CD4-positive, alpha-beta T cell treated with Interleukin-6 at 100 ng/mL for 8 hours (primary cell): ENCODE measurements around the gene ADGRB3.
"Not testable (repeated sequence)": the region's sequence is repeated elsewhere in the genome, so short reads cannot be mapped to it uniquely, and the experiment has no call there.

Source experiments
- DNase-seq: peaks from one replicate; pipeline ENCODE4 v3.0.0-alpha.2; 2020; ENCODE audit warnings: mixed read lengths, low spot score

Gene ADGRB3

GRCh38 chr6:69433116-69433515, 798.0 kb downstream of the ADGRB3 start:
- not testable (repeated sequence) for DNase-seq

GRCh38 chr6:69438113-69438512, 803.0 kb downstream of the ADGRB3 start:
- DNase-seq: no peak
